ENCODE results near the gene TWIST1.

The TWIST1 gene

GRCh38 chr7:19099924-19100323, 17.5 kb downstream of the TWIST1 start:
- H3K27me3 ChIP-seq (ENCODE audit: insufficient read depth, insufficient read length), result peaks cover 14% of the 10 kb centered on the region
- H3K9ac ChIP-seq (ENCODE audit: insufficient read length, low read depth), result no peak overlapping the region
- H3K4me1 ChIP-seq (ENCODE audit: insufficient read depth, insufficient read length), result no peaks in the 10 kb centered on the region
- no peaks in the 10 kb centered on the region for H3K9me3 ChIP-seq (ENCODE audit: insufficient read depth, low read length)
- DNase-seq (ENCODE audit: low read depth, low spot score), result no peak
- no peaks in the 10 kb centered on the region for H3K36me3 ChIP-seq (ENCODE audit: insufficient read depth, insufficient read length, low read length)
- H3K4me3 ChIP-seq (ENCODE audit: insufficient read length, low read depth), result no peak overlapping the region
- no peak for TF ChIP-seq SUZ12 (IDR thresholded peaks at IDR 0.05; ENCODE audit: extremely low read depth, insufficient read depth, insufficient read length)
- no peak for TF ChIP-seq YY1 (IDR thresholded peaks at IDR 0.05; ENCODE audit: insufficient read depth, insufficient read length)
- no peak for TF ChIP-seq ZNF274 (IDR thresholded peaks at IDR 0.05; ENCODE audit: low read depth, low read length)

GRCh38 chr7:19099194-19099593, 18.2 kb downstream of the TWIST1 start:
- no peaks in the 10 kb centered on the region for H3K4me1 ChIP-seq (ENCODE audit: insufficient read depth, insufficient read length)

GRCh38 chr7:19098510-19098909, 18.9 kb downstream of the TWIST1 start:
- TF ChIP-seq SUZ12 (IDR thresholded peaks at IDR 0.05; ENCODE audit: extremely low read depth, insufficient read depth, insufficient read length) (no peak), ZNF274 (IDR thresholded peaks at IDR 0.05; ENCODE audit: low read depth, low read length) (no peak), YY1 (IDR thresholded peaks at IDR 0.05; ENCODE audit: insufficient read depth, insufficient read length) (no peak)
- Histone ChIP-seq H3K4me3 (ENCODE audit: insufficient read length, low read depth) (no peak overlapping the region), H3K4me1 (ENCODE audit: insufficient read depth, insufficient read length) (no peaks in the 10 kb centered on the region), H3K9ac (ENCODE audit: insufficient read length, low read depth) (no peak overlapping the region), H3K9me3 (ENCODE audit: insufficient read depth, low read length) (no peaks in the 10 kb centered on the region), H3K36me3 (ENCODE audit: insufficient read depth, insufficient read length, low read length) (no peaks in the 10 kb centered on the region), H3K27me3 (ENCODE audit: insufficient read depth, insufficient read length) (peaks cover 6% of the 10 kb centered on the region)
- DNase-seq (ENCODE audit: low read depth, low spot score), result no peak

More at GRCh38 chr7:19099194-19099593, 18.2 kb downstream of the TWIST1 start:
- Histone ChIP-seq H3K9ac (ENCODE audit: insufficient read length, low read depth) (no peak overlapping the region), H3K4me3 (ENCODE audit: insufficient read length, low read depth) (no peak overlapping the region), H3K9me3 (ENCODE audit: insufficient read depth, low read length) (no peaks in the 10 kb centered on the region), H3K27me3 (ENCODE audit: insufficient read depth, insufficient read length) (peaks cover 7% of the 10 kb centered on the region), H3K36me3 (ENCODE audit: insufficient read depth, insufficient read length, low read length) (no peaks in the 10 kb centered on the region)
- TF ChIP-seq ZNF274 (IDR thresholded peaks at IDR 0.05; ENCODE audit: low read depth, low read length) (no peak), YY1 (IDR thresholded peaks at IDR 0.05; ENCODE audit: insufficient read depth, insufficient read length) (no peak)
- no peak for DNase-seq (ENCODE audit: low read depth, low spot score)

- Histone ChIP-seq H3K9ac (ENCODE audit: insufficient read length, low read depth) (no peak overlapping the region), H3K27me3 (ENCODE audit: insufficient read depth, insufficient read length) (no peaks in the 10 kb centered on the region), H3K36me3 (ENCODE audit: insufficient read depth, insufficient read length, low read length) (no peaks in the 10 kb centered on the region), H3K4me3 (ENCODE audit: insufficient read length, low read depth) (no peak overlapping the region), H3K4me1 (ENCODE audit: insufficient read depth, insufficient read length) (no peaks in the 10 kb centered on the region), H3K9me3 (ENCODE audit: insufficient read depth, low read length) (no peaks in the 10 kb centered on the region)
- no peak for DNase-seq (ENCODE audit: low read depth, low spot score)
- TF ChIP-seq SUZ12 (IDR thresholded peaks at IDR 0.05; ENCODE audit: extremely low read depth, insufficient read depth, insufficient read length) (no peak), YY1 (IDR thresholded peaks at IDR 0.05; ENCODE audit: insufficient read depth, insufficient read length) (no peak), ZNF274 (IDR thresholded peaks at IDR 0.05; ENCODE audit: low read depth, low read length) (no peak)
Observed at GRCh38 chr7:19097165-19098055, 20.0 kb downstream of the TWIST1 start.

GRCh38 chr7:19095353-19095860, 22.0 kb downstream of the TWIST1 start:
- Histone ChIP-seq H3K9ac (ENCODE audit: insufficient read length, low read depth) (no peak overlapping the region), H3K4me1 (ENCODE audit: insufficient read depth, insufficient read length) (no peaks in the 10 kb centered on the region)

GRCh38 chr7:19094598-19095352, 22.7 kb downstream of the TWIST1 start:
- H3K4me1 ChIP-seq (ENCODE audit: insufficient read depth, insufficient read length), result no peaks in the 10 kb centered on the region
- H3K9ac ChIP-seq (ENCODE audit: insufficient read length, low read depth), result no peak overlapping the region
- no peaks in the 10 kb centered on the region for H3K36me3 ChIP-seq (ENCODE audit: insufficient read depth, insufficient read length, low read length)
- no peaks in the 10 kb centered on the region for H3K9me3 ChIP-seq (ENCODE audit: insufficient read depth, low read length)
- TF ChIP-seq SUZ12 (IDR thresholded peaks at IDR 0.05; ENCODE audit: extremely low read depth, insufficient read depth, insufficient read length) (no peak), YY1 (IDR thresholded peaks at IDR 0.05; ENCODE audit: insufficient read depth, insufficient read length) (no peak), ZNF274 (IDR thresholded peaks at IDR 0.05; ENCODE audit: low read depth, low read length) (no peak)
- no peak overlapping the region for H3K4me3 ChIP-seq (ENCODE audit: insufficient read length, low read depth)
- no peaks in the 10 kb centered on the region for H3K27me3 ChIP-seq (ENCODE audit: insufficient read depth, insufficient read length)
- DNase-seq (ENCODE audit: low read depth, low spot score), result no peak

More at GRCh38 chr7:19095353-19095860, 22.0 kb downstream of the TWIST1 start:
- Histone ChIP-seq H3K27me3 (ENCODE audit: insufficient read depth, insufficient read length) (no peaks in the 10 kb centered on the region), H3K36me3 (ENCODE audit: insufficient read depth, insufficient read length, low read length) (no peaks in the 10 kb centered on the region), H3K4me3 (ENCODE audit: insufficient read length, low read depth) (no peak overlapping the region), H3K9me3 (ENCODE audit: insufficient read depth, low read length) (no peaks in the 10 kb centered on the region)
- DNase-seq (ENCODE audit: low read depth, low spot score), result no peak
- TF ChIP-seq ZNF274 (IDR thresholded peaks at IDR 0.05; ENCODE audit: low read depth, low read length) (no peak), SUZ12 (IDR thresholded peaks at IDR 0.05; ENCODE audit: extremely low read depth, insufficient read depth, insufficient read length) (no peak), YY1 (IDR thresholded peaks at IDR 0.05; ENCODE audit: insufficient read depth, insufficient read length) (no peak)

GRCh38 chr7:19094138-19094537, 23.3 kb downstream of the TWIST1 start:
- Histone ChIP-seq H3K4me1 (ENCODE audit: insufficient read depth, insufficient read length) (no peaks in the 10 kb centered on the region), H3K9me3 (ENCODE audit: insufficient read depth, low read length) (no peaks in the 10 kb centered on the region), H3K36me3 (ENCODE audit: insufficient read depth, insufficient read length, low read length) (no peaks in the 10 kb centered on the region), H3K4me3 (ENCODE audit: insufficient read length, low read depth) (no peak overlapping the region), H3K27me3 (ENCODE audit: insufficient read depth, insufficient read length) (no peaks in the 10 kb centered on the region), H3K9ac (ENCODE audit: insufficient read length, low read depth) (no peak overlapping the region)
- TF ChIP-seq ZNF274 (IDR thresholded peaks at IDR 0.05; ENCODE audit: low read depth, low read length), result no peak
- TF ChIP-seq YY1 (IDR thresholded peaks at IDR 0.05; ENCODE audit: insufficient read depth, insufficient read length), result no peak
- TF ChIP-seq SUZ12 (IDR thresholded peaks at IDR 0.05; ENCODE audit: extremely low read depth, insufficient read depth, insufficient read length), result no peak
- no peak for DNase-seq (ENCODE audit: low read depth, low spot score)

Measured in NT2/D1 (cell line).